HG02588 (cell line): ENCODE data around the gene KRT85.

Experiments
- ATAC-seq: cut with Tn5 transposase; IDR thresholded peaks from one replicate; pipeline ENCODE4 v1.9.1; 2021; ENCODE audit warnings: mild to moderate bottlenecking, moderate library complexity; ENCODE audit not compliant: unreplicated experiment

Gene KRT85

DNA sequence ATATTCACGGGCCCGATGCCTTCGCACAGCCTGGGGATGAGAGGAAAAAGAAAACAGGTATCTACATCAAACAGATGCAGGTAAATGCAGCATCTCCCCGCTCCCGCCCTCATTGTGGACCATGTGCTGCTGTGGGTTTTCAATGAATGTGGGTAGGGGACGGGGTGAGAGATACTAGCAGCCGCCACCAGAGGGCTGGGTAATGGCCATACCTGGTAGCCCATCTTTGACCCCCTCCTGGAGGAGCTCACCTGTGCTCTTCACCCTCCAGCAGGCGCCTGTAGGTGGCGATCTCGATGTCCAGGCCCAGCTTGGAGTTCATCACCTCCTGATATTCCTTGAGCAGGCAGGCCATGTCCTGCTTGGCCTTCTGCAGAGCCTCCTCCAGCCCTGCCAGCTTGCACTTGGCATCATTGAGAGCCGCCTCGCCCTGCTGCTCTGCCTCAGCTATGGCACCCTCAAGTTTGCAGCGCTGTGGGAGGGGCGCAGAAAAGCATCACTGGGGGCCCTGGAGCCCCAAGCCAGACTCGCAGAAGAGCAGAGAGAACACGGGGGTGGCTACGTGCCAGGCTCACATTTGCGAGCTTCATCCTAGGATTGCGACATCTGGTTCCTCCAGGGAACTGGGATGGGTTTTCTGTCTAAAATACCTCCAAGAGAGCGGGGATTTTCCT lies 28.6 kb upstream of the KRT85 start:
- ATAC-seq, result no peak

DNA sequence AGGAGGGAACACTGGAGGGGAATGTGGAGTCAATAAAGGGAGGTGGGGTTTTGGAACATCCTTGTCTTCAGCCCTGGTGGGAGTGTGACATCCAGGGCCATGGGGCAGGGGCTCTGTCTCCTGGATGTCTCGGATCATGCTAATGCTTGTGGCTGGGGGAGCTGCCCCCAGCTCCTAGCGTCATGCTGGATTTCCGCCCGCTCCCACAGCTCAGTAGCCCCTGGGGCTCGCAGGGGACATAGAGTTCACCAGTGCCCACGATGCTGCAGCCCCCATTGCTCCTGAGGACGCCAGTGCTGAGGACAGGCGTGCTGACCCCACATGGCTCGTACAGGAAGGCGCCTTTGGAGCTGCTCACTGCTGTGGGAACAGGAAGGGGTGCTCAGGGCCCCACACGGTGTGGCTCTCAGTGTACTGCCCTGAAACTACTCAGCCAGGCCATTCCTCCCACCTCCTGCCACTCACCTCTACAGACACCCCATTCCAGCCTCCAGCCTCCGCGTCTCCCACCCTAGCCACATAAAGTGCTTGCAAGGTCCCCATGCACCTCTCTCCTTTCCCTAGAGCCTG lies 27.6 kb upstream of the KRT85 start:
- no peak for ATAC-seq

GRCh38 chr12:52392465-52393007 lies 25.3 kb upstream of the KRT85 start:
- ATAC-seq, result no peak

DNA sequence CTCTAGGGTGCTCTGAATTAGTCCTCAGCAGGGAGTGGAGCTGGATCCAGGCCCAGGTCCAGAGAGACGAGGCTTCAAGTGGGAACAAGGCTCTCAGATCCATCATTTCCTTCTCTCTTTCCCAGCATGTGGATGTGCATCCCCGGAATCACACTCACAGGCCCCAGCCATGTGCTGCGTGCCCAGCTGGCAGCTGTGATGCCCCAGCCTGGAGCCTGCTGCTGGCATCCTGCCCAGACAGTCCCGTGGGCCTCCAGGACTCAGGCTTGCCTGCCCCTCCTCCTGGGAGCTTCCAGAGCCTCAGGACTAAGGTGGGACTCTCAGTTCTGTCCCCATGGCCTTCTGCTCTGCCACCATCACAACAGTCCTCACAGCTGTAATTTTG lies 24.3 kb upstream of the KRT85 start:
- no peak for ATAC-seq

GRCh38 chr12:52390739-52391617 lies 23.7 kb upstream of the KRT85 start:
- ATAC-seq, result no peak

GRCh38 chr12:52389313-52390207 lies 22.3 kb upstream of the KRT85 start:
- ATAC-seq, result no peak

DNA sequence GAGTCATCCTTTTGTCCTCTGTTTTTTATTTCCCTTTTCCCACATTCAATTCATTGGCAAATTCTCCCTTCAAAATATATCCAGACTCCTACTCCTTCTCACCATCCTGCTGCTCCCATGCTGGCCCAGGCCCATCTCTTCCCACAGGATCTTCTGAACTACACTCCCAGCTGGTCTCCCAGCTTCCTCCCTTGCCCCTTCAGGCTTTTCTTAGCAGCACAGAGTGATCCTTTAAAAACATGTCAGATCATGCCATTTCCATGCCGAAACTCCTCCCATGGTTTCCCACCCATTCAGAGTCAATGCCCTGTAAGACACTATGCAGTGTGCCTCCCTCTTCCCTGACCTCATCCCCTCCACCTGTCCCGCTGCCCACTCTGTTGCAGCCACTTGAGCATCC lies 20.6 kb upstream of the KRT85 start:
- no peak for ATAC-seq

DNA sequence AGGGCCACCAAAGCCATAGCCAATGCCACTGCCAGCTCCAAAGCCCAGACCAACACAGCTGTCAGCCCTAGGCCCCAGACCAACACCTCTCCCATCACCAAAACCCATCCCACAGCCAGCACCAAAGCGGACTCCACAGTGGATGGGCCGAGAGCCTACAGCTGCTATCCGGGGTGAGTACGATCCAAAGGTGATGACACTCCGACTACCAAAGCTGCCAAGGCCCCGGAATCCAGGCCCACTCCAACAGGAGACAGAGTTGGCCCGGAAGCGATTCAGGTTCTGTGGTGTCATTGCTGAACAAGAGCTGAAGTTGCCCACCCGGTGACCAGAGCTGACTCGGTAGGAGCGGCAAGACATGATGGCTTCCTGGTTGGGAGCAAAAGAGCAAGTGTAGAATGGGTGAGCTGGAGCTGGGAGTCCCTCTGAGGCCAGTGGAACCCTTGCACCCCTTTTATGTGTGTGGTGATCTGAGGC lies 18.0 kb upstream of the KRT85 start, which contains the start of gene KRT84:
TSS of gene KRT84 (minus strand) at position 427 of the 477 bp plus-strand sequence. CDS start at position 360, 67 bp downstream.
- ATAC-seq, result no peak

DNA sequence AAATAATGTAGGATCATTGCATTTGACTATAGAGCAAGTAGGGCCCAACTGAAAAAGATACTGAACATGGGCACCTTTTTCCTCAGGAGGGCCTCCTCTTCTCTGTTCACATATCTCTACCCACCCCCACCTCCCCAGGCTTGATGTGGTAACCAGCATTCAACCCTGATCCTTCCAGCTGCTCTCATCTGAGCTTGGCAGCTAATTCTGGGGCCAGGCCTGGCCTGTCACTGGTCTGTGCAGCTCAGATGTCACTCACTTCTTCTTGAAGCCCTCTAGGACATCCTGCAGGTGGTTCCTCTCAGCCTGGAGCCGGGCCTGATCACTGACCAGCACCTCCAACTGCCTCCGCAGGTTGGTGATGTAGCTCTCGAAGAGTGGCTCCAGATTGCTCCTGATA lies 16.1 kb upstream of the KRT85 start:
- ATAC-seq, result no peak

GRCh38 chr12:52382854-52383253 lies 15.6 kb upstream of the KRT85 start:
- ATAC-seq, result no peak

DNA sequence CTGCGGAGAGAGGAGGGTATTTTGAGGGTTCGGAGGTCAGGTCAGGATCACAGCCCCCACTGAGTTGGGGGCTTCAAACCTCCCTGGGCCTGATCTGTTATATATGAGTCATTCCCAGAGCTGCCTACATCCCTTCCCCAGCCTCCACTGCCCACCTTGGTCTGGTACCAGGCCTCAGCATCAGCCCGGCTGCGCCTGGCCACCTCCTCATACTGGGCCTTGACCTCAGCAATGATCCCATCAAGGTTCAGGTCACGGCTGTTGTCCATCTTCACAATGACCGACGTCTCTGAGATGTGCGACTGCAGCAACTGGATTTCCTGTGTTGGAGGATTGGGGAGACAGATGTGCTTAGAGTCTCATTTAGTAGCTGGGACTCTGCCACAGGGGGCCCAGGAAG lies 13.9 kb upstream of the KRT85 start:
- no peak for ATAC-seq

DNA sequence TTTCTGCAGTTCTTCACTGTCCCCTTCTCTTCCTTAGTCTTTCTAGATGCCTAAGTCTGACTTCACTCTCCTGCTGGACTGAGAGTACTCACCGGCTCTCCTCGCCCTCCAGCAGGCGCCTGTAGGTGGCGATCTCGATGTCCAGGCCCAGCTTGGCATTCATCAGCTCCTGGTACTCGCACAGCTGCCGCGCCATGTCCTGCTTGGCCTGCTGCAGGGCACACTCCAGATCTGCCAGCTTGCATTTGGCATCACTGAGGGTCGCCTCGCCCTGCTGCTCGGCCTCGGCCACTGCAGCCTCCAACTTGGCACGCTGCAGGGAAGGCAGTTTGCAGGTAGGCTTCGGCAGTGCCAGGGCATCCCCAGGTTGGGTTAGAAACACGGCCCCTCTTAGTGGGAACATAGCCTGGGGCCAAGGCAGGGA lies 13.0 kb upstream of the KRT85 start:
- ATAC-seq, result no peak

DNA sequence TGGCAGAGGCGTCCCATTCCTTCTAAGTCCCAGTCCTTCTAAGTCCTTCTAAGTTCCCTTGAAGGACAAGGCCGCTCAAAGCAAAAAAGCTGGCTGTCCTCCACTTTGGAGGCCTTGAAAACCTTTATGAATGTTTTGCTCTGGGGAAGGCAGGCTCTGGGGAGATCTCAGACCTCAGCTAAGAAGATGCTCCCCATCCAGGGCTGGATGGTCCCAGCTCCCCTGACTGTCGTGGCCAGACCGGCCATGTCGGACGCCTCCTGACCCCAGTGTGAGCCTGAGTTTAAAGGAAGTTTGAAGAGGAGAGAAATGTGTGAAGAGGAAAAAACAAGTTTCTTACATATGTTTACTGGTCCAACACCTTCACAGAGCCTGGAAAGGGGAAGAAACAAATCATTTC lies 12.3 kb upstream of the KRT85 start:
- no peak for ATAC-seq

DNA sequence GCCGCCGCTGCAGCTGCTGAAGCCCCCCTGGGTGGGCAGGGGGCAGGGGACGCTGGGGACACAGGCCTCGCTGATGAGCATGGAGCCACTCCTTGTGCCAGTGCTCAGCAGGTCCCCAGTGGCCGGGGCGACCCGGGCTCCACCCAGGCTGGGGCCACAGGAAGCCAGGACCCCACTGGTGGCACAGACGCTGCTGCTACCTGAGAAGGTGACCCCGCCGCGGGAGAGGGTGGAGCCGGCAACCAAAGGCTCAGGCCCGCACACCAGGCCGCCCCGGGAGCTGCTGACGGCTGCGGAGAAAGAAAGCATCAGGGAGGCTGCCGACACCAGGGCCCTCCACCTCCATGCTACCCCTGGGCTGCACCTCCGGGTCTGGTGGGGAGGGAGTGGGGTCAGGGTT lies 10.8 kb upstream of the KRT85 start:
- ATAC-seq, result no peak

DNA sequence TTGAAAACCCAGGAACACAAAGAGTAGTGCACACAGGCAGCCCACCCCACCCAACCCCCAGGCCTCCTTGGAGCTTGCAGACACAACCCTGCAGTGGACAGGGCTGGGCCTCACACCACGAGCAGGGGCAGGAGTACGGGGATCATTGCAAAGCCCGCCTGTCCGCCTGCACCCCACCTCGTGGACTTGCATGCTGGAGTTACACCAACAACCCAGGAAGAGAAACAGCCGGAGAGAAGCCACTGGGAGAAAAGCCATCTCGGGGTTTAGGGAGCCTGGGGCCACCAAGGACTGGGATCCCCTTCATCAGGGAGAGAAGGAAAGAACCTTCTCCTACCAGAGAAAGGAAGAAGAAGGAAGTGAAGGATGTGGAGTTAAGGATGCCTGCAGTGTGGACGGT lies 10.0 kb upstream of the KRT85 start:
- no peak for ATAC-seq

GRCh38 chr12:52372216-52373154 lies 5.2 kb upstream of the KRT85 start:
- no peak for ATAC-seq

DNA sequence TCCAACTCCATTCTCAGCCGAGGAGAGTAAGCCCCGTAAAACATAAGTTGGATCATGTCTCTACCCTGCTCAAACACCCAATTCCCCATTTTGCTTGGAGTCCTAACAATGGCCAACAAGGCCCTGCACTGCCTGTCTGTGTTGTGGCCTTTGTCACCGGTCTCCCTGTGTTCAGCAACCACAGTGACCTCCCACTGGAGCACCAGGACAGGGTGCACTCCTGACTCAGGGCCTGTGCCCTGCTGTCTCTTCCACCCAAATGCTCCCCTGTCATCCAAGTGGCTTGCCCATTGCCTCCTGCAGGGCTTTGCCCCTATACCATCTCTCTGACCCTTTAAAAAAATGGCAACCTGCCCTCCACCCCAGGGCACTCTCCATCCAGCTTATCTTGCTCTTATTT lies 4.4 kb upstream of the KRT85 start:
- ATAC-seq, result no peak

DNA sequence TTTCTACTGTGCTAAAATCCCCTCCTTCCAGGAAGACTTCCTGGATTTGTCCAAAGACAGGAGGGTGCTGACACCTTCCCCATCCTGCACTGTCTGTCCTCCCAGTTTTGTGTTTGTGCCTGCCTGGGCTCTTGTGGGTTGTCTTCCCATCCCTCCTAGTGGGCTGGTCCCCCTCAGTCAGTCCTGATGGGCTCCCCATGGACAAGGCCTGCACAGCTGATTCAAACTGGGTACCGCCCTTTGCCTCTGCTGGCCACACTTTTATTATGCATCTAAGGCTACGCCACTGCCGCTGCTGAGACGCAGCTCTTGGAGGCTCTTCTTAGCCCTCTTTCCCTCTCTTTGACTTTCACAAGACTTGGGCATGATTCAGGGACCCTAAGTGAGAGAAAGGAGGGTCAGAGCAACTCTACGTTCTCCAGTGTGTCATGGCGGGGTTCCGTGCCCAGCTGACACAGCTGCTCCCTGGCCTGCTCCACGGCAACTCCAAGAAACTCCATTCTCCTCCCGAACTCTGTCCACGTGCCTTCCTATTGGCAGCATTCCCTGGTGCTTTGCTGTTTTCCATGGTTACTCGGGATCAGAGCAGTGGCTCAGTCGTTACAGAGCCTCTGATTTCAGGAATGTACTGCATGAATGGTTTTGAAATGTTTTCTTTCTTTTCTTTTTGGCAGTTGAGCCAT lies 3.8 kb upstream of the KRT85 start:
- no peak for ATAC-seq

- ATAC-seq, result no peak
Observed at GRCh38 chr12:52369809-52370208, 2.5 kb upstream of the KRT85 start.
